CD4-positive, alpha-beta memory T cell (primary cell): ENCODE measurements around the gene MIF4GD. TPM values are rescaled to one million over a fixed set of nuclear protein-coding genes. Genes with fewer than 3 reads are reported as not detected.

Source experiments
- CTCF ChIA-PET: fragments of 350-600 bp; sonication (Branson Sonifier 250); formaldehyde crosslinking; loops from one replicate; lab custom pipeline; 2021; ENCODE audit warnings: inconsistent platforms; ENCODE audit not compliant: partially characterized antibody; lab: Charles Lee
- POLR2A ChIA-PET: fragments of 350-600 bp; sonication (Branson Sonifier 250); formaldehyde crosslinking; loops from one replicate; lab custom pipeline; 2021; ENCODE audit not compliant: partially characterized antibody; lab: Charles Lee
- DNase-seq, 5 donors: peaks; one replicate each; pipeline versions ENCODE4 v3.0.0 to v3.0.0-alpha.2; 2020 to 2022; ENCODE audit warnings: mixed read lengths in 1 of 5
- H3K27ac ChIP-seq: one replicate; pipeline ENCODE4 v1.7.0; 2013; ENCODE audit warnings: low read depth, low read length
- H3K27me3 ChIP-seq: 2 replicates; pipeline ENCODE4 v1.7.0; 2013; ENCODE audit warnings: mild to moderate bottlenecking, low read length, moderate library complexity; ENCODE audit not compliant: insufficient read depth
- H3K36me3 ChIP-seq: 2 replicates; pipeline ENCODE4 v1.7.0; 2013; ENCODE audit warnings: mild to moderate bottlenecking, low read length, moderate library complexity; ENCODE audit not compliant: insufficient read depth
- H3K4me1 ChIP-seq: 2 replicates; pipeline ENCODE4 v1.7.0; 2013; ENCODE audit warnings: mild to moderate bottlenecking, low read length, moderate library complexity; ENCODE audit not compliant: insufficient read depth
- H3K4me3 ChIP-seq, 2 donors: one replicate each; pipeline ENCODE4 v1.7.0; 2013; ENCODE audit warnings: low read length in 2 of 2, mild to moderate bottlenecking in 1 of 2
- H3K9me3 ChIP-seq, 2 donors: one replicate each; pipeline ENCODE4 v1.7.0; 2013; ENCODE audit warnings: low read length in 2 of 2, control low read depth in 1 of 2; ENCODE audit not compliant: control insufficient read depth in 1 of 2
- H3K27ac Mint-ChIP-seq, 7 donors: one replicate each; pipeline ENCODE4 v1.8.0; 2020 to 2021; ENCODE audit warnings: mixed read lengths in 7 of 7, mild to moderate bottlenecking in 6 of 7, inconsistent platforms in 3 of 7, moderate library complexity in 3 of 7
- H3K27me3 Mint-ChIP-seq, 2 donors: one replicate each; pipeline ENCODE4 v1.8.0; 2020 to 2021; ENCODE audit warnings: mixed read lengths in 2 of 2
- H3K36me3 Mint-ChIP-seq, 2 donors: one replicate each; pipeline ENCODE4 v1.8.0; 2020 to 2021; ENCODE audit warnings: mixed read lengths in 2 of 2, inconsistent platforms in 1 of 2, mild to moderate bottlenecking in 1 of 2
- H3K4me1 Mint-ChIP-seq, 4 donors: one replicate each; pipeline ENCODE4 v1.8.0; 2020 to 2021; ENCODE audit warnings: mixed read lengths in 4 of 4, mild to moderate bottlenecking in 1 of 4
- H3K4me3 Mint-ChIP-seq, 8 donors: one replicate each; pipeline ENCODE4 v1.8.0; 2020 to 2021; ENCODE audit warnings: mixed read lengths in 8 of 8, mild to moderate bottlenecking in 7 of 8, moderate library complexity in 6 of 8, inconsistent platforms in 3 of 8
- H3K9me3 Mint-ChIP-seq, 8 donors: one replicate each; pipeline ENCODE4 v1.8.0; 2020 to 2021; ENCODE audit warnings: mixed read lengths in 8 of 8, mild to moderate bottlenecking in 5 of 8, inconsistent platforms in 3 of 8, moderate library complexity in 1 of 8
- intact Hi-C: fragments of 100-400 bp; cut with micrococcal nuclease; formaldehyde crosslinking; loops from one replicate; pipeline ENCODE4 v1.15.1; 2023
- polyA plus RNA-seq, 2 donors: library from polyadenylated mRNA; unstranded; fragments of 300-500 nt; fragmentation: Illumina TruSeq; gene quantifications; one replicate each; pipeline ENCODE4 v1.2.3, GENCODE V29; 2021
- total RNA-seq, 2 experiments: library from RNA; stranded (reverse); gene quantifications; one replicate each; pipeline ENCODE4 v1.2.3, GENCODE V29; 2021

The MIF4GD gene
- total and polyA plus RNA-seq, 4 experiments from 2014 or later, result 35.8 to 94.3 (median 60.9) TPM

DNA sequence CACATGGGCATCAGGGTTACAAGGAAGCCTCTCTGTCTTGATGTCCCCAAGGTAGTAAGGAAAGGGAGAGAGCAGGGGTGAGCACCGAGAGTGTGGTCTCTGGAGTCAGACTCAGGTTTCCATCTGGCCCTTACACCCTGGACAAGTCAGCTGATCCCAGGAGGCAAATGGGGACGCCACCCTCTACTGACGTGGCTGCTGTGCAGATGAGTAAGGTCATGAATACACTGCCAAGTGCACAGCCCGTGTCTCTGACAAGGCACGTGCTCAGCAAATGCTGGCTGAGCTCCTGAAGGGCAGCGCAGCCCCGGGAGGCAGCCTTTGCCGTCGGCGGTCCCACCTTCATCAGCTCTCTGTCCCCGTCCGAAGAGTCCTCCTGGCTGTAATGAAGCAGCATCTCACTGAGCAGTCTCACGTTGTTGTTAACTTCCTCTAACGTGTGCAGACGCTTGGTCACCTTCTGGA, 29.0 kb downstream of the MIF4GD start:
- Histone ChIP-seq H3K4me1 (peaks cover 57% of the 10 kb centered on the region), H3K4me3 (peak overlapping the region in 1 of 2 donors; percentile 15), H3K27me3 (no peaks in the 10 kb centered on the region), H3K27ac (peak overlapping the region; percentile 67), H3K9me3 (no peaks in the 10 kb centered on the region), H3K36me3 (peaks cover 70% of the 10 kb centered on the region)
- Mint-ChIP-seq H3K27ac (peak overlapping the region; percentile 94 to 99 (median 98)), H3K9me3 (no peaks in the 10 kb centered on the region), H3K27me3 (no peaks in the 10 kb centered on the region), H3K36me3 (peaks cover 42 to 72% of the 10 kb centered on the region in 2 donors), H3K4me1 (peaks cover 32 to 62% (median 43%) of the 10 kb centered on the region in 4 donors), H3K4me3 (peak overlapping the region in 7 of 8 donors; percentile 11 to 81 (median 67))
- intact Hi-C loops, result no loop called here
- DNase-seq, result no peak
- ChIA-PET CTCF (interaction anchor here (1.1 to 5.7 kb wide), 7 partner anchors 18 to 171 kb away, joined by 3 to 42 read pairs (median 4); partner anchors contain the start of gene MIF4GD), POLR2A (interaction anchor here (1.3 to 8.6 kb wide), 7 partner anchors 9 to 425 kb away, joined by 3 to 62 read pairs (median 8); partner anchors contain the start of genes GGA3, GRB2, MIF4GD and MRPS7)

GRCh38 chr17:75241502-75241901, 29.5 kb downstream of the MIF4GD start:
- H3K9me3 Mint-ChIP-seq, result no peaks in the 10 kb centered on the region
- peak overlapping the region in 4 of 8 donors; percentile 35 to 79 (median 64) for H3K4me3 Mint-ChIP-seq
- H3K27me3 ChIP-seq, result no peaks in the 10 kb centered on the region
- peaks cover 57% of the 10 kb centered on the region for H3K4me1 ChIP-seq
- peak overlapping the region in 1 of 2 donors; percentile 15 for H3K4me3 ChIP-seq
- H3K4me1 Mint-ChIP-seq, result peaks cover 32 to 62% (median 41%) of the 10 kb centered on the region in 4 donors
- DNase-seq, result no peak
- no peaks in the 10 kb centered on the region for H3K27me3 Mint-ChIP-seq
- peaks cover 39 to 72% of the 10 kb centered on the region in 2 donors for H3K36me3 Mint-ChIP-seq
- H3K9me3 ChIP-seq, result no peaks in the 10 kb centered on the region
- H3K27ac Mint-ChIP-seq, result peak overlapping the region; percentile 94 to 99 (median 98)
- POLR2A ChIA-PET, result interaction anchor here (1.4 to 8.6 kb wide), 5 partner anchors 9 to 425 kb away, joined by 3 to 62 read pairs (median 9); partner anchors contain the start of genes GGA3, MIF4GD, MRPS7 and RECQL5
- CTCF ChIA-PET, result interaction anchor here (1.1 to 5.7 kb wide), 7 partner anchors 19 to 171 kb away, joined by 3 to 42 read pairs (median 4); no protein-coding TSS in a partner anchor
- H3K27ac ChIP-seq, result peak overlapping the region; percentile 67
- intact Hi-C loops, result no loop called here
- H3K36me3 ChIP-seq, result peaks cover 72% of the 10 kb centered on the region

DNA sequence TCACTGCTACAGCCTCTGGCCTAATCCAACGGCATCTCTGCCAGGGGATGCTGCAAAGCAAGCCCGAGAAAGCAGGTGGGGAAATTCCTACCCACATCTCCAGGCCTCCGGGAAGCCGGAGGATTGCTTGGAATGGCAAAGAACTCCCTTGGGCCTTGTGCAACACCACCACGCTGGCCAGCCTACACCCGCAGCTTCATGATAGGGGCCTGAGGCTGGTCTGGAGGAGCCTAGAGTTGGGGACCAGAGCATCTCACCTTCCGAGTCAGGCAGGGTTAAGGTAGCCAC, 29.9 kb downstream of the MIF4GD start:
- Histone ChIP-seq H3K27ac (peak overlapping the region; percentile 67), H3K4me3 (no peak overlapping the region), H3K4me1 (peaks cover 57% of the 10 kb centered on the region), H3K36me3 (peaks cover 72% of the 10 kb centered on the region), H3K27me3 (no peaks in the 10 kb centered on the region), H3K9me3 (no peaks in the 10 kb centered on the region)
- Mint-ChIP-seq H3K4me1 (peaks cover 32 to 60% (median 40%) of the 10 kb centered on the region in 4 donors), H3K9me3 (no peaks in the 10 kb centered on the region), H3K27ac (peak overlapping the region in 5 of 7 donors; percentile 57 to 99 (median 98)), H3K27me3 (no peaks in the 10 kb centered on the region), H3K4me3 (no peak overlapping the region), H3K36me3 (peaks cover 35 to 73% of the 10 kb centered on the region in 2 donors)
- POLR2A ChIA-PET, result interaction anchor here (1.9 to 8.6 kb wide), 4 partner anchors 10 to 48 kb away, joined by 8 to 62 read pairs (median 26); partner anchors contain the start of genes GGA3, MIF4GD, MRPS7 and SLC25A19
- intact Hi-C loops, result no loop called here
- CTCF ChIA-PET, result interaction anchor here (1.2 to 5.7 kb wide), 6 partner anchors 9 to 171 kb away, joined by 3 to 42 read pairs (median 5); no protein-coding TSS in a partner anchor
- DNase-seq, result no peak

DNA sequence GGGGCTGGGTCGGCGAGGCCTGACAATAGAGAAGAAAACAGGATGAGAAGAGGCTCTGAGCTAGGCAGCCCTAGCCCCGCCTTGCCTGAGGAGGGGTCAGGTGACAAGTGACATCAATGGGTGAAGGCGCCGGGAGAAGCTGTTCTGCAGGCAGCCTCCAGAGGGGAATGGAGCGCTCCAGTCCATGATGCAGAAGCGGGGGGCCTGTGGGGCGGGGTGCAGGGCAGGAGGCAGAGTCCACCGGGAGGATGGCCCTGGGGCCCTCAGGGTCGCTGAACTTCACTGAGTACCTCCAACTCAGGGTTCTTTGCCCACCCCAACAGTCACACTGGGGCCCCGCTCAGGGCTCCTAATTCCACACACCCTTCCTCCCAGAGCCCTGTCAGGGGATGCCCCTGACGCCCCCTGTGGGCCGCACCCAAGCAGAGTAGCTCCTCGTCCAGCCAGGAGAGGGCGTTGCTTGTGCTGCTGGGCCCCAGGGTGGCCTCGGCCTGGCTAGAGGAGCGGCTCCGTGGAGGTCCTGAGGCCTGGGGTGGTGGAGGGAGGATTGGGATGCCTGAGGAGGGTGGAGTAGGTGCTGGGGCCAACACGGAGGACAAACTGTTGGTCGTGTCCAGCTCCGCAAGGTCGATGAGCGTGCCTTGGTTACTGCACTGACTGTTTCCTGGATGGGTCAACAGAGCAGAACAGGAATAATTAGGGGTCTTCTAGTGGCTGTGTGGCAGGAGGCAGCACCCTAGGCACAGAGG, 30.5 kb downstream of the MIF4GD start:
- ChIA-PET POLR2A (interaction anchor here (1.1 to 8.6 kb wide), 4 partner anchors 10 to 279 kb away, joined by 3 to 62 read pairs (median 13); partner anchors contain the start of genes GGA3, MIF4GD and MRPS7), CTCF (interaction anchor here (0.8 to 5.7 kb wide), 12 partner anchors 10 to 279 kb away, joined by 3 to 42 read pairs (median 5); partner anchors contain the start of genes MIF4GD and SLC25A19)
- peak overlapping the region in 1 of 8 donors; percentile 22 for H3K4me3 Mint-ChIP-seq
- H3K36me3 Mint-ChIP-seq, result peaks cover 31 to 70% of the 10 kb centered on the region in 2 donors
- Histone ChIP-seq H3K4me1 (peaks cover 56% of the 10 kb centered on the region), H3K27ac (peak overlapping the region; percentile 67), H3K4me3 (no peak overlapping the region), H3K27me3 (no peaks in the 10 kb centered on the region), H3K36me3 (peaks cover 72% of the 10 kb centered on the region), H3K9me3 (no peaks in the 10 kb centered on the region)
- DNase-seq, result peak in 1 of 5 donors; percentile 16
- peaks cover 32 to 54% (median 40%) of the 10 kb centered on the region in 4 donors for H3K4me1 Mint-ChIP-seq
- H3K9me3 Mint-ChIP-seq, result no peaks in the 10 kb centered on the region
- intact Hi-C loops, result no loop called here
- no peaks in the 10 kb centered on the region for H3K27me3 Mint-ChIP-seq
- H3K27ac Mint-ChIP-seq, result peak overlapping the region; percentile 19 to 98 (median 78)

- CTCF ChIA-PET, result interaction anchor here (0.8 to 5.7 kb wide), 13 partner anchors 11 to 279 kb away, joined by 3 to 42 read pairs (median 5); partner anchors contain the start of genes MIF4GD and SLC25A19
- peak overlapping the region in 6 of 7 donors; percentile 55 to 91 (median 78) for H3K27ac Mint-ChIP-seq
- no peak for DNase-seq
- Histone ChIP-seq H3K4me3 (no peak overlapping the region), H3K9me3 (no peaks in the 10 kb centered on the region), H3K4me1 (peaks cover 49% of the 10 kb centered on the region), H3K27ac (no peak overlapping the region), H3K27me3 (no peaks in the 10 kb centered on the region), H3K36me3 (peaks cover 75% of the 10 kb centered on the region)
- no peaks in the 10 kb centered on the region for H3K27me3 Mint-ChIP-seq
- H3K36me3 Mint-ChIP-seq, result peaks cover 32 to 74% of the 10 kb centered on the region in 2 donors
- POLR2A ChIA-PET, result interaction anchor here (1.1 to 8.6 kb wide), 5 partner anchors 22 to 278 kb away, joined by 3 to 62 read pairs (median 12); partner anchors contain the start of genes GGA3, MIF4GD and MRPS7
- no peak overlapping the region for H3K4me3 Mint-ChIP-seq
- no peaks in the 10 kb centered on the region for H3K9me3 Mint-ChIP-seq
- peaks cover 32 to 53% (median 40%) of the 10 kb centered on the region in 4 donors for H3K4me1 Mint-ChIP-seq
- intact Hi-C loops, result no loop called here
These were observed 31.1 kb downstream of the MIF4GD start for GRCh38 chr17:75239778-75240393.

DNA sequence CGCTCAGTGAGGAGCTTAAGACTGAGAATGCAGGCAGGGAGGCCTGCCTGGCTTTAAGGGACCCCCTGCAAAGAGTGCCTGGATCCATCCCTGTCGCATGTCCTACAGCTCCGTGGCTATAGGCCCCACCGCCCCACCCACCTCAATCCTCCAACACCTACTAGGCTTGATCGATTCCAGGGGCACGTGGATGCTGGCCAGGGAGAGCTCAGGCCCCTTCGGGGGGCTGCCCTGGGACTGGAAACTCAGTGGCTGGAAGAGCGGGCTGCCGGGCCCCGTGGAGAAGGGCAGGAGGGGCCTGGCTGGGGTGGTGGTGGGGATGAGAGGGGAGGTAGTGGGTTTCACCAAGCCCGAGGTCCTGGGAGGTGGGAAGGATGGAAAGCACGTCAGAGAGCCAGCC, 31.8 kb downstream of the MIF4GD start:
- H3K27me3 ChIP-seq, result no peaks in the 10 kb centered on the region

More for the DNA sequence above, 31.8 kb downstream of the MIF4GD start:
- Histone ChIP-seq H3K9me3 (no peaks in the 10 kb centered on the region), H3K27ac (peak overlapping the region; percentile 16), H3K4me1 (peaks cover 47% of the 10 kb centered on the region), H3K36me3 (peaks cover 82% of the 10 kb centered on the region), H3K4me3 (no peak overlapping the region)
- Mint-ChIP-seq H3K36me3 (peaks cover 35 to 76% of the 10 kb centered on the region in 2 donors), H3K27ac (peak overlapping the region; percentile 90 to 99 (median 96)), H3K9me3 (no peaks in the 10 kb centered on the region), H3K4me3 (peak overlapping the region in 5 of 8 donors; percentile 82 to 94 (median 87)), H3K27me3 (no peaks in the 10 kb centered on the region), H3K4me1 (peaks cover 27 to 47% (median 35%) of the 10 kb centered on the region in 4 donors)
- DNase-seq, result no peak
- intact Hi-C loops, result no loop called here
- ChIA-PET POLR2A (interaction anchor here (1.4 to 8.6 kb wide), 4 partner anchors 22 to 125 kb away, joined by 3 to 62 read pairs (median 14); partner anchors contain the start of genes GGA3, MIF4GD and MRPS7), CTCF (interaction anchor here (0.8 to 5.7 kb wide), 10 partner anchors 10 to 278 kb away, joined by 3 to 42 read pairs (median 5); partner anchors contain the start of genes MIF4GD and SLC25A19)
